ENCODE data around the gene EIF4A2. TPM values are rescaled to one million over a fixed set of nuclear protein-coding genes. Genes with fewer than 3 reads are reported as not detected.

The EIF4A2 gene
- total and polyA plus RNA-seq, 2 of the 13 experiments (the other 11 are each of a cell fraction or from before 2014, with no cell fraction given) = 480 to 596 TPM

DNA sequence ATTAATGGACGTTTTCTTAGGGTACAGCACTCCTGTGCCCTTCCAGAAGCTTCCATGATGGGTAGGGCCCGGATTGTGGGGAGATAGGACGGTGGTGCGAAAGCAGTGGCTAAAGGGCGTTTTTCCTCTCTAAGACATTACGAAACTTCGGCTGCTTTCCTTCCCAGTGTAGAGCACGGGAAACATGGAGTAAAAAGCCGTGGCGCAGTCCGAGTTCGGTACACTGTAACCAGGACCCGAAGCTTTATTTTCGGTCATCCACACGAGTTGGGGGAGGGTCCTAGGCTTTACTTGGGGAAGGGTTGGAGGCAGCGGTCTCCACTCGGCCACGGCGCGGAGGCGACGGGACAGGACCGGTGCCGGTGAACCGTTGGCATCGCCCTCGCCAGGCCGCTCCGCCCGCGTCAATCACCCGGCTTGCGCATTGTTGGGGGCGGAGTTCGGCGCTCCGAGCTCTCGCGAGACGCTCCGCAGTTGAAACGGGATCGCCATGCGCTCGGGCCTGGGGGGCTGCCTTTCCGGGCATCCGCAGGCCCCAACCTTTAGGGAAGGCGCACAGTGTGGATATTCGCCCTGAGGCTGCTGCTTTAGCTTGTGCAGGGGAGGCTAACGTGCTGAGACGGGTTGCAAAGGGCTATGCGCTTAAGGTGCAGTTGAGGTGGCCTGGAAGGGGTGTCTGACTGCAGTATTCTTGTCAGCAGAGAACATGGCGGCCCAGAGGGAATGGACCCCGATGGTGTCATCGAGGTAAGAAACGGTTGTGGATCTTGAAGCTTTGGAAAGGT, 546 bp downstream of the EIF4A2 start:
- in situ Hi-C loops (cut with HindIII; ENCODE audit: extremely low pct_ligation_motif_present, low pct_unique_long_range_greater_than_20kb) = no loop called here
- no peaks in the 10 kb centered on the region; a peak in 1 of 5 replicates for H3K27me3 ChIP-seq (ENCODE audit: control insufficient read depth in 1 of 2, insufficient read depth in 2 of 2, low read length in 2 of 2)
- intact Hi-C loops (cut with micrococcal nuclease; ENCODE audit: unreplicated experiment) = no loop called here
- POLR2A ChIA-PET = interaction anchor here (0.7 to 3.6 kb wide), 33 partner anchors 14 to 258 kb away, joined by 3 to 26 read pairs (median 5); partner anchors contain the start of genes DNAJB11 and RFC4
- peak overlapping the region; percentile 82 for H3K4me2 ChIP-seq (ENCODE audit: low read depth, low read length)
- ATAC-seq (peak; percentile 82), DNase-seq (ENCODE audit: low spot score) (peak; percentile 46), FAIRE-seq (no peak)
- peaks cover 35% of the 10 kb centered on the region for H3K79me2 ChIP-seq (ENCODE audit: insufficient read depth, low read length)
- peaks cover 51% of the 10 kb centered on the region for H3K4me1 ChIP-seq (ENCODE audit: insufficient read depth, low read length)
- TSS peak; percentile 63 for BruUV-seq (replicated peaks)
- H3K4me3 ChIP-seq (replicated peaks in 1 of 3; ENCODE audit: insufficient read depth in 1 of 3, low read depth in 2 of 3, low read length in 3 of 3) = peak overlapping the region; percentile 91 to 98 (median 95)
- H2AFZ ChIP-seq (ENCODE audit: low read length) = no peak overlapping the region
- H4K20me1 ChIP-seq (ENCODE audit: insufficient read depth, low read length) = peaks cover 55% of the 10 kb centered on the region
- peaks cover 14 to 49% of the 10 kb centered on the region in 2 experiments for H3K36me3 ChIP-seq (replicated peaks in 1 of 2; ENCODE audit: control insufficient read depth in 1 of 2, insufficient read depth in 2 of 2, low read length in 2 of 2)
- no peaks in the 10 kb centered on the region for H3K9me3 ChIP-seq (ENCODE audit: low read length)
- CTCF ChIA-PET (ENCODE audit: low intra/inter-chr PET ratio, low total read pairs) = no interaction called here
- WGBS (ENCODE audit: low lambda C conversion rate) = under 1% methylated on average over 25 of the region's 56 CpGs
- peak overlapping the region; percentile 100 for H3K9ac ChIP-seq (ENCODE audit: insufficient read depth, low read depth, low read length)
- H3K27ac ChIP-seq (ENCODE audit: extremely low read length, insufficient read depth, low read length) = peak overlapping the region; percentile 99
- TF ChIP-seq JDP2 (CRISPR knock-in tag; IDR thresholded peaks at IDR 0.05; ENCODE audit: borderline replicate concordance) = no peak
- TF ChIP-seq, protein P1, sequence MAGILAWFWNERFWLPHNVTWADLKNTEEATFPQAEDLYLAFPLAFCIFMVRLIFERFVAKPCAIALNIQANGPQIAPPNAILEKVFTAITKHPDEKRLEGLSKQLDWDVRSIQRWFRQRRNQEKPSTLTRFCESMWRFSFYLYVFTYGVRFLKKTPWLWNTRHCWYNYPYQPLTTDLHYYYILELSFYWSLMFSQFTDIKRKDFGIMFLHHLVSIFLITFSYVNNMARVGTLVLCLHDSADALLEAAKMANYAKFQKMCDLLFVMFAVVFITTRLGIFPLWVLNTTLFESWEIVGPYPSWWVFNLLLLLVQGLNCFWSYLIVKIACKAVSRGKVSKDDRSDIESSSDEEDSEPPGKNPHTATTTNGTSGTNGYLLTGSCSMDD (CRISPR knock-in tag; IDR thresholded peaks at IDR 0.05) = 0 out of 2 replicates have a peak, but pooled peaks have one; percentile 18
- TF ChIP-seq, protein P2, sequence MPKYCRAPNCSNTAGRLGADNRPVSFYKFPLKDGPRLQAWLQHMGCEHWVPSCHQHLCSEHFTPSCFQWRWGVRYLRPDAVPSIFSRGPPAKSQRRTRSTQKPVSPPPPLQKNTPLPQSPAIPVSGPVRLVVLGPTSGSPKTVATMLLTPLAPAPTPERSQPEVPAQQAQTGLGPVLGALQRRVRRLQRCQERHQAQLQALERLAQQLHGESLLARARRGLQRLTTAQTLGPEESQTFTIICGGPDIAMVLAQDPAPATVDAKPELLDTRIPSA (CRISPR knock-in tag; IDR thresholded peaks at IDR 0.05; ENCODE audit: borderline replicate concordance) = 0 out of 2 replicates have a peak, but pooled peaks have one; percentile 12
- no peak for TF ChIP-seq HNF4G (IDR thresholded peaks at IDR 0.05; ENCODE audit: borderline replicate concordance, low read depth, low read length)
- TF ChIP-seq HNF4G (CRISPR knock-in tag; IDR thresholded peaks at IDR 0.05; ENCODE audit: borderline replicate concordance, low read depth) = no peak
- TF ChIP-seq, protein P3, sequence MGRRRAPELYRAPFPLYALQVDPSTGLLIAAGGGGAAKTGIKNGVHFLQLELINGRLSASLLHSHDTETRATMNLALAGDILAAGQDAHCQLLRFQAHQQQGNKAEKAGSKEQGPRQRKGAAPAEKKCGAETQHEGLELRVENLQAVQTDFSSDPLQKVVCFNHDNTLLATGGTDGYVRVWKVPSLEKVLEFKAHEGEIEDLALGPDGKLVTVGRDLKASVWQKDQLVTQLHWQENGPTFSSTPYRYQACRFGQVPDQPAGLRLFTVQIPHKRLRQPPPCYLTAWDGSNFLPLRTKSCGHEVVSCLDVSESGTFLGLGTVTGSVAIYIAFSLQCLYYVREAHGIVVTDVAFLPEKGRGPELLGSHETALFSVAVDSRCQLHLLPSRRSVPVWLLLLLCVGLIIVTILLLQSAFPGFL (CRISPR knock-in tag; IDR thresholded peaks at IDR 0.05) = no peak
- TF ChIP-seq, protein P4, sequence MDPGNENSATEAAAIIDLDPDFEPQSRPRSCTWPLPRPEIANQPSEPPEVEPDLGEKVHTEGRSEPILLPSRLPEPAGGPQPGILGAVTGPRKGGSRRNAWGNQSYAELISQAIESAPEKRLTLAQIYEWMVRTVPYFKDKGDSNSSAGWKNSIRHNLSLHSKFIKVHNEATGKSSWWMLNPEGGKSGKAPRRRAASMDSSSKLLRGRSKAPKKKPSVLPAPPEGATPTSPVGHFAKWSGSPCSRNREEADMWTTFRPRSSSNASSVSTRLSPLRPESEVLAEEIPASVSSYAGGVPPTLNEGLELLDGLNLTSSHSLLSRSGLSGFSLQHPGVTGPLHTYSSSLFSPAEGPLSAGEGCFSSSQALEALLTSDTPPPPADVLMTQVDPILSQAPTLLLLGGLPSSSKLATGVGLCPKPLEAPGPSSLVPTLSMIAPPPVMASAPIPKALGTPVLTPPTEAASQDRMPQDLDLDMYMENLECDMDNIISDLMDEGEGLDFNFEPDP (CRISPR knock-in tag; conservative IDR thresholded peaks at IDR 0.05) = 0 out of 2 replicates have a peak, but pooled peaks have one; percentile 87
- peak; percentile 77; the same call in 1 of the 2 replicates for TF ChIP-seq AHR (CRISPR knock-in tag; IDR thresholded peaks at IDR 0.05)
- TF ChIP-seq ZNF616 (CRISPR knock-in tag; IDR thresholded peaks at IDR 0.05; ENCODE audit: low read depth) = peak; percentile 44; the same call in 1 of the 2 replicates
- TF ChIP-seq, protein P5, sequence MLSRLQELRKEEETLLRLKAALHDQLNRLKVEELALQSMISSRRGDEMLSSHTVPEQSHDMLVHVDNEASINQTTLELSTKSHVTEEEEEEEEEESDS (CRISPR knock-in tag; IDR thresholded peaks at IDR 0.05; ENCODE audit: borderline replicate concordance) = no peak; the same call in 1 of the 2 replicates
- TF ChIP-seq, protein P6, sequence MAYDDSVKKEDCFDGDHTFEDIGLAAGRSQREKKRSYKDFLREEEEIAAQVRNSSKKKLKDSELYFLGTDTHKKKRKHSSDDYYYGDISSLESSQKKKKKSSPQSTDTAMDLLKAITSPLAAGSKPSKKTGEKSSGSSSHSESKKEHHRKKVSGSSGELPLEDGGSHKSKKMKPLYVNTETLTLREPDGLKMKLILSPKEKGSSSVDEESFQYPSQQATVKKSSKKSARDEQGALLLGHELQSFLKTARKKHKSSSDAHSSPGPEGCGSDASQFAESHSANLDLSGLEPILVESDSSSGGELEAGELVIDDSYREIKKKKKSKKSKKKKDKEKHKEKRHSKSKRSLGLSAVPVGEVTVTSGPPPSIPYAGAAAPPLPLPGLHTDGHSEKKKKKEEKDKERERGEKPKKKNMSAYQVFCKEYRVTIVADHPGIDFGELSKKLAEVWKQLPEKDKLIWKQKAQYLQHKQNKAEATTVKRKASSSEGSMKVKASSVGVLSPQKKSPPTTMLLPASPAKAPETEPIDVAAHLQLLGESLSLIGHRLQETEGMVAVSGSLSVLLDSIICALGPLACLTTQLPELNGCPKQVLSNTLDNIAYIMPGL (CRISPR knock-in tag; IDR thresholded peaks at IDR 0.05; ENCODE audit: borderline replicate concordance in 1 of 2, low read depth in 1 of 2) = peak; percentile 40 to 65; a peak in 3 of 4 replicates
- no peak for TF ChIP-seq U2AF2 (IDR thresholded peaks at IDR 0.05; ENCODE audit: low read depth, low read length)
- TF ChIP-seq, protein P7, sequence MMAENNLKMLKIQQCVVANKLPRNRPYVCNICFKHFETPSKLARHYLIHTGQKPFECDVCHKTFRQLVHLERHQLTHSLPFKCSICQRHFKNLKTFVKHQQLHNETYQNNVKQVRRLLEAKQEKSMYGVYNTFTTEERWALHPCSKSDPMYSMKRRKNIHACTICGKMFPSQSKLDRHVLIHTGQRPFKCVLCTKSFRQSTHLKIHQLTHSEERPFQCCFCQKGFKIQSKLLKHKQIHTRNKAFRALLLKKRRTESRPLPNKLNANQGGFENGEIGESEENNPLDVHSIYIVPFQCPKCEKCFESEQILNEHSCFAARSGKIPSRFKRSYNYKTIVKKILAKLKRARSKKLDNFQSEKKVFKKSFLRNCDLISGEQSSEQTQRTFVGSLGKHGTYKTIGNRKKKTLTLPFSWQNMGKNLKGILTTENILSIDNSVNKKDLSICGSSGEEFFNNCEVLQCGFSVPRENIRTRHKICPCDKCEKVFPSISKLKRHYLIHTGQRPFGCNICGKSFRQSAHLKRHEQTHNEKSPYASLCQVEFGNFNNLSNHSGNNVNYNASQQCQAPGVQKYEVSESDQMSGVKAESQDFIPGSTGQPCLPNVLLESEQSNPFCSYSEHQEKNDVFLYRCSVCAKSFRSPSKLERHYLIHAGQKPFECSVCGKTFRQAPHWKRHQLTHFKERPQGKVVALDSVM (CRISPR knock-in tag; IDR thresholded peaks at IDR 0.05) = no peak
